GM12875 (cell line): ENCODE results near the gene SFPQ.

Experiments
- H3K4me3 ChIP-seq: one replicate; pipeline ENCODE4 v1.5.1; 2011; ENCODE audit warnings: low read depth, low read length, control low read depth
- TF ChIP-seq, protein P1 (sequence below): IDR thresholded peaks from 2 replicates; pipeline ENCODE4 v1.5.1; 2011; ENCODE audit warnings: low read depth, mild to moderate bottlenecking, control low read depth, inconsistent platforms, low read length, moderate library complexity, borderline replicate concordance; ENCODE audit not compliant: insufficient read depth

The SFPQ gene

DNA sequence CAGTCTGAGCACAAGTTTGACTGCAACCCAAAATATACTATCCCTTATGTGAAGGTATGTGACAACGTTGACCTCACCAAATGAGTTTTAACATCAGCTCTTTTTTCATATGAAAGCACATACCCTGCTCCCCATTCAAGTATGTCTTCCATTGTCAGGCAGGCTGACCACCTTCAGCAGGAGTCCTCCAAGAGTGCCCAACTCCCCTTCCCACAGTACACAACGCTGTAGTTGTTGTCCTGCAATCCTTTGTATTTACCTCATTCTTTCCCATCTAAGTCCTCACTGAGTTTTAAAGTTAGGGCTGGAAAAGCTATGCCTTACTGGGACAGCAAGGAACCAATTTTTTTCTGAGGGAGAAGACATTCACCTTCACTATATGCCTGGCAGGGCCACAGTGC, 14.7 kb downstream of the SFPQ start:
- H3K4me3 ChIP-seq = no peak overlapping the region
- TF ChIP-seq, protein P1, sequence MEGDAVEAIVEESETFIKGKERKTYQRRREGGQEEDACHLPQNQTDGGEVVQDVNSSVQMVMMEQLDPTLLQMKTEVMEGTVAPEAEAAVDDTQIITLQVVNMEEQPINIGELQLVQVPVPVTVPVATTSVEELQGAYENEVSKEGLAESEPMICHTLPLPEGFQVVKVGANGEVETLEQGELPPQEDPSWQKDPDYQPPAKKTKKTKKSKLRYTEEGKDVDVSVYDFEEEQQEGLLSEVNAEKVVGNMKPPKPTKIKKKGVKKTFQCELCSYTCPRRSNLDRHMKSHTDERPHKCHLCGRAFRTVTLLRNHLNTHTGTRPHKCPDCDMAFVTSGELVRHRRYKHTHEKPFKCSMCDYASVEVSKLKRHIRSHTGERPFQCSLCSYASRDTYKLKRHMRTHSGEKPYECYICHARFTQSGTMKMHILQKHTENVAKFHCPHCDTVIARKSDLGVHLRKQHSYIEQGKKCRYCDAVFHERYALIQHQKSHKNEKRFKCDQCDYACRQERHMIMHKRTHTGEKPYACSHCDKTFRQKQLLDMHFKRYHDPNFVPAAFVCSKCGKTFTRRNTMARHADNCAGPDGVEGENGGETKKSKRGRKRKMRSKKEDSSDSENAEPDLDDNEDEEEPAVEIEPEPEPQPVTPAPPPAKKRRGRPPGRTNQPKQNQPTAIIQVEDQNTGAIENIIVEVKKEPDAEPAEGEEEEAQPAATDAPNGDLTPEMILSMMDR = no peak

- no peak overlapping the region for H3K4me3 ChIP-seq
- TF ChIP-seq, protein P1 = no peak
Observed at GRCh38 chr1:35177237-35177786, 15.6 kb downstream of the SFPQ start.

DNA sequence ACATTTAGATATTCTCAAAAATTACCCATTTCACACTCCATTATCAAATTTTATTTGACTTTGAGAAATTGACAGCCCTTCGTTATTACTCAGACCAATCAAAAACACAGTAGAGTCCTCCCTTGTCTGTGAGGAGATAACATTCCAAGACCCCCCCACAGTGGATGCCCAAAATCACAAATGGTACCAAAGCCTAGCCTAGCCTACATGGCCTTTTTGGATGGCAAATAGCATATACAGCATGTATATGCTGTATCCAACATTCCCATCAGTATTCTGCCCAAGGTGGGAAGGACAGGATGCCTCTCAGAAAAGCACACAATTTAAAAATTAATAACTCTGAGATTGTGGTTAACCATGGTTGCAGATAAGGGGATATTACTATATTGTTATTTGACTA, 17.3 kb downstream of the SFPQ start:
- TF ChIP-seq, protein P1 = no peak
- no peak overlapping the region for H3K4me3 ChIP-seq

DNA sequence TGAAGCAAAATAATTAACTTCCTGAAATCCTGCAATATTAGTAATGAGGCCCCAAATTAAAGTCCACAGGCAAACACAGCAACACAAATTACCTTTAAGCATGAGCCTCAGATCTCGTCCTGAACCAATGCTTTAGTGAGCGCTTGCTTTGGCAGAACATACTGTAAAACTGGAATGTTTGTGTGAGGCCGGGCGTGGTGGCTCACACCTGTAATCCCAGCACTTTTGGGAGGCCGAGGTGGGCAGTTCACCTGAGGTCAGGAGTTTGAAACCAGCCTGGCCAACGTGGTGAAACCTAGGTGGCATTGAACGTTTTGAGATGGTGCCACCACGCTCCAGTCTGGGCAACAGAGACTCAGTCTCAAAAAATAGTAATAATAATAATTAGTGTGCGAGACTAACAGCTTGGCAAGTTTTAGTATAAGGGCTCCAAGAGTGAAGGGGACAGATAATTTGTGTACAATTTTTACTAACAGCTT, 17.8 kb downstream of the SFPQ start:
- TF ChIP-seq, protein P1 = no peak
- H3K4me3 ChIP-seq = no peak overlapping the region

GRCh38 chr1:35173909-35174540, 18.9 kb downstream of the SFPQ start:
- TF ChIP-seq, protein P1 = no peak
- H3K4me3 ChIP-seq = no peak overlapping the region

GRCh38 chr1:35173491-35173890, 19.5 kb downstream of the SFPQ start:
- TF ChIP-seq, protein P1 = no peak
- no peak overlapping the region for H3K4me3 ChIP-seq

DNA sequence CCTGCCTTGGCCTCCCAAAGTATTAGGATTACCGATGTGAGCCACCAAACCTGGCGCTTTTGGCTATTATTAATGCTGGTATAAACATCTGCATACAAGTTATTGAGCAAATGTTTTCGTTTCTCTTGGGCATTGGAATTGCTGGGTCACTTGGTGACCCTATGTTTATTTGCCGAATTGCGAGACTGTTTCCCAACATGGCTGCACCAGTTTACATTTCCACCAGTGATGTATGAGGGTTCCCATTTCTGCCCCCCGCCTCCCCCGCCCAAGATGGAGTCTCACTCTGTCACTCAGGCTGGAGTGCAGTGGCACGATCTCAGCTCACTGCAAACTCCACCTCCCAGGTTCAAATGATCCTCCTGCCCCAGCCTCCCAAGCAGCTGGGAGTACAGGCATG, 20.9 kb downstream of the SFPQ start:
- TF ChIP-seq, protein P1 = no peak
- no peak overlapping the region for H3K4me3 ChIP-seq
